Liver (tissue), 3 donors: ENCODE measurements around the gene KIAA0586.

Experiments
- ATF3 ChIP-seq: IDR thresholded peaks from 2 replicates; pipeline ENCODE4 v1.6.1; 2016; ENCODE audit warnings: antibody characterized with exemption
- EGR1 ChIP-seq, 2 donors: IDR thresholded peaks; 2 replicates each; pipeline ENCODE4 v1.6.1; 2016 to 2018; ENCODE audit warnings: antibody characterized with exemption in 2 of 2, low read depth in 2 of 2
- FOXA2 ChIP-seq: IDR thresholded peaks from 2 replicates; pipeline ENCODE4 v1.6.1; 2016; ENCODE audit warnings: antibody characterized with exemption
- GABPA ChIP-seq, 2 donors: IDR thresholded peaks in 1 of 2; conservative IDR thresholded peaks in 1 of 2; 2 replicates each; pipeline ENCODE4 v1.6.1; 2016; ENCODE audit warnings: antibody characterized with exemption in 2 of 2, mild to moderate bottlenecking in 1 of 2, moderate library complexity in 1 of 2
- JUND ChIP-seq, 2 donors: IDR thresholded peaks; 2 replicates each; pipeline ENCODE4 v1.6.1; 2016; ENCODE audit warnings: antibody characterized with exemption in 2 of 2
- MAX ChIP-seq: IDR thresholded peaks from 2 replicates; pipeline ENCODE4 v1.6.1; 2016; ENCODE audit warnings: antibody characterized with exemption
- NR2F2 ChIP-seq: IDR thresholded peaks from 2 replicates; pipeline ENCODE4 v1.6.1; 2016; ENCODE audit warnings: antibody characterized with exemption
- RAD21 ChIP-seq, 2 donors: IDR thresholded peaks; 2 replicates each; pipeline ENCODE4 v1.6.1; 2016; ENCODE audit warnings: antibody characterized with exemption in 2 of 2, mild to moderate bottlenecking in 2 of 2
- REST ChIP-seq: IDR thresholded peaks from 2 replicates; pipeline ENCODE4 v1.6.1; 2016; ENCODE audit warnings: antibody characterized with exemption, mild to moderate bottlenecking
- YY1 ChIP-seq: IDR thresholded peaks from 2 replicates; pipeline ENCODE4 v1.6.1; 2016; ENCODE audit warnings: antibody characterized with exemption, mild to moderate bottlenecking
- TF ChIP-seq, protein P1 (sequence below): fragments of 150-350 bp; IDR thresholded peaks from 2 replicates; pipeline ENCODE4 v1.5.1; 2017; ENCODE audit warnings: improper control_type of control experiment, low read depth, low read length; ENCODE audit not compliant: missing input control
- donor health status: healthy.
- donor health status: healthy.

DNA sequence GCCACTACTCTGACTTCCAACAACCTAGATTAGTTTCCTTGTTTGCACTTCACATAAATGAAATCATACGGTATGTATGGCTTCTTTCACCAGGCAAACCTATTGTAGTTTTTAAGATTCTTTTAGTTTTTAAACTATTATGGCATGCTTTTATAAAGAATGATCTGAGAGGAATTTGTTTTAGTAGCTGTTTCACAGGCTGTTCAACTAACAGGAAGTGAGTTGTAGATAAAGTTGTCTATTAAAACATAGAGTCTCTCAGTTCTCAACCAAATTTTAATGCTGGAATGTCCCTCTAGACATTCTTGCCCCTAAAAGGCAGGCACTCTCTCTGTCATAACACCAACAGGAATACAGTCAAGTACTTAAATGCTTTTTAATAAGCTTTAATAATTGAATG, 107.5 kb downstream of the KIAA0586 start:
- no peak for TF ChIP-seq FOXA2
- TF ChIP-seq, protein P1, sequence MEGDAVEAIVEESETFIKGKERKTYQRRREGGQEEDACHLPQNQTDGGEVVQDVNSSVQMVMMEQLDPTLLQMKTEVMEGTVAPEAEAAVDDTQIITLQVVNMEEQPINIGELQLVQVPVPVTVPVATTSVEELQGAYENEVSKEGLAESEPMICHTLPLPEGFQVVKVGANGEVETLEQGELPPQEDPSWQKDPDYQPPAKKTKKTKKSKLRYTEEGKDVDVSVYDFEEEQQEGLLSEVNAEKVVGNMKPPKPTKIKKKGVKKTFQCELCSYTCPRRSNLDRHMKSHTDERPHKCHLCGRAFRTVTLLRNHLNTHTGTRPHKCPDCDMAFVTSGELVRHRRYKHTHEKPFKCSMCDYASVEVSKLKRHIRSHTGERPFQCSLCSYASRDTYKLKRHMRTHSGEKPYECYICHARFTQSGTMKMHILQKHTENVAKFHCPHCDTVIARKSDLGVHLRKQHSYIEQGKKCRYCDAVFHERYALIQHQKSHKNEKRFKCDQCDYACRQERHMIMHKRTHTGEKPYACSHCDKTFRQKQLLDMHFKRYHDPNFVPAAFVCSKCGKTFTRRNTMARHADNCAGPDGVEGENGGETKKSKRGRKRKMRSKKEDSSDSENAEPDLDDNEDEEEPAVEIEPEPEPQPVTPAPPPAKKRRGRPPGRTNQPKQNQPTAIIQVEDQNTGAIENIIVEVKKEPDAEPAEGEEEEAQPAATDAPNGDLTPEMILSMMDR = no peak
- no peak for TF ChIP-seq ATF3
- TF ChIP-seq GABPA (IDR thresholded peaks at IDR 0.05 in 1 of 2, conservative IDR thresholded peaks at IDR 0.05 in 1 of 2) = no peak
- no peak for TF ChIP-seq NR2F2
- no peak for TF ChIP-seq RAD21 (IDR thresholded peaks at IDR 0.05)
- TF ChIP-seq YY1 = no peak
- TF ChIP-seq MAX = no peak
- TF ChIP-seq EGR1 (IDR thresholded peaks at IDR 0.05; ENCODE audit: low read depth in 2 of 2) = no peak
- TF ChIP-seq JUND (IDR thresholded peaks at IDR 0.05) = no peak
- no peak for TF ChIP-seq REST
